Measurements from ENCODE around the gene VPS54.

GRCh38 chr2:63843093-63843492, 176.1 kb downstream of the VPS54 start:
- TF ChIP-seq CTCF (IDR thresholded peaks at IDR 0.05) (no peak), POLR2A (IDR thresholded peaks at IDR 0.05) (no peak), POLR2AphosphoS5 (IDR thresholded peaks at IDR 0.05) (no peak), EP300 (IDR thresholded peaks at IDR 0.05; ENCODE audit: low read depth) (no peak)
